H1 (cell line): ENCODE measurements around the gene PRXL2B. TPM values are rescaled to one million over a fixed set of nuclear protein-coding genes. Genes with fewer than 3 reads are reported as not detected.
A peak's percentile ranks its signal among the peaks of the same experiment; 100 is the strongest.

ENCODE experiments used
- CTCF ChIA-PET: fragments of 300-600 bp; sonication (Branson Sonifier 250); formaldehyde crosslinking; loops from one replicate; lab custom pipeline; 2021; ENCODE audit not compliant: partially characterized antibody; lab: Charles Lee
- POLR2A ChIA-PET: fragments of 300-600 bp; sonication (Branson Sonifier 250); formaldehyde crosslinking; loops from one replicate; lab custom pipeline; 2021; ENCODE audit warnings: inconsistent platforms; ENCODE audit not compliant: partially characterized antibody; lab: Charles Lee
- DNase-seq, 2 experiments: peaks; one replicate each; pipeline versions ENCODE4 v3.0.0 to v3.0.0-alpha.2; 2010 to 2022; ENCODE audit warnings: low spot score in 2 of 2, low read depth in 1 of 2, mixed read lengths in 1 of 2
- FAIRE-seq: peaks from 2 replicates; lab custom pipeline; 2011; peaks lifted over from hg19 to GRCh38; lab: Jason Lieb, UNC
- H2AFZ ChIP-seq: 2 replicates; pipeline ENCODE4 v1.8.1; 2012; ENCODE audit warnings: low read length, inconsistent platforms
- H2AK5ac ChIP-seq: 2 replicates; pipeline ENCODE4 v1.6.1; 2013; ENCODE audit warnings: low read depth, low read length
- H2BK120ac ChIP-seq: replicated peaks from 2 replicates; pipeline ENCODE3; 2013; ENCODE audit warnings: low read depth, low read length, inconsistent platforms
- H2BK12ac ChIP-seq: 2 replicates; pipeline ENCODE4 v1.6.1; 2013; ENCODE audit warnings: low read depth, low read length
- H2BK15ac ChIP-seq: 2 replicates; pipeline ENCODE4 v1.6.1; 2013; ENCODE audit warnings: low read length
- H2BK20ac ChIP-seq: 2 replicates; pipeline ENCODE4 v1.6.1; 2013; ENCODE audit warnings: low read length
- H2BK5ac ChIP-seq: 2 replicates; pipeline ENCODE4 v1.6.1; 2013; ENCODE audit warnings: low read depth, low read length
- H3K14ac ChIP-seq: 2 replicates; pipeline ENCODE4 v1.6.1; 2013; ENCODE audit warnings: inconsistent platforms; ENCODE audit not compliant: insufficient read length
- H3K18ac ChIP-seq: 2 replicates; pipeline ENCODE4 v1.6.1; 2013; ENCODE audit warnings: low read length; ENCODE audit errors: extremely low read depth
- H3K23ac ChIP-seq: 2 replicates; pipeline ENCODE4 v1.6.1; 2013; ENCODE audit warnings: inconsistent platforms; ENCODE audit not compliant: insufficient read length
- H3K23me2 ChIP-seq: 2 replicates; pipeline ENCODE4 v1.6.1; 2013; ENCODE audit warnings: low read depth, low read length
- H3K27ac ChIP-seq: 2 replicates; pipeline ENCODE4 v1.6.1; 2011; ENCODE audit warnings: low read depth, low read length, inconsistent platforms
- H3K27me3 ChIP-seq, 4 experiments: replicated peaks in 1 of 4; 1 replicate in 1 of 4; 2 replicates in 3 of 4; pipeline versions ENCODE4 v1.6.1 to v1.8.1; 2011 to 2013; ENCODE audit warnings: low read length in 3 of 4, mild to moderate bottlenecking in 3 of 4, inconsistent platforms in 2 of 4, mixed read lengths in 2 of 4, moderate library complexity in 1 of 4; ENCODE audit not compliant: control insufficient read depth in 3 of 4, insufficient read depth in 3 of 4; ENCODE audit errors: extremely low read depth in 1 of 4
- H3K36me3 ChIP-seq, 4 experiments: 2 replicates each; pipeline versions ENCODE4 v1.6.1 to v1.8.1; 2011 to 2013; ENCODE audit warnings: mild to moderate bottlenecking in 4 of 4, low read length in 3 of 4, moderate library complexity in 2 of 4, control low read depth in 1 of 4, inconsistent platforms in 1 of 4; ENCODE audit not compliant: insufficient read depth in 4 of 4, control insufficient read depth in 2 of 4
- H3K4ac ChIP-seq: replicated peaks from 2 replicates; pipeline ENCODE3; 2013; ENCODE audit warnings: low read length, low read depth, mixed read lengths, inconsistent platforms; ENCODE audit not compliant: insufficient read length
- H3K4me1 ChIP-seq, 4 experiments: replicated peaks in 1 of 4; 1 replicate in 1 of 4; 2 replicates in 3 of 4; pipeline versions ENCODE4 v1.6.1 to v1.8.1; 2011 to 2013; ENCODE audit warnings: low read length in 3 of 4, inconsistent platforms in 2 of 4, mixed read lengths in 1 of 4; ENCODE audit not compliant: insufficient read depth in 4 of 4, control insufficient read depth in 3 of 4
- H3K4me2 ChIP-seq, 2 experiments: 2 replicates each; pipeline versions ENCODE4 v1.6.1 to v1.8.1; 2011 to 2013; ENCODE audit warnings: low read depth in 2 of 2, low read length in 2 of 2, control low read depth in 1 of 2, inconsistent platforms in 1 of 2, mild to moderate bottlenecking in 1 of 2; ENCODE audit not compliant: insufficient read depth in 1 of 2
- H3K4me3 ChIP-seq, 4 experiments: fragments of 200-600, 300-600 bp in 1 of 4; sonication (generic), shearing (Covaris generic), sonication (Bioruptor Twin) in 1 of 4; 2 replicates each; pipeline versions ENCODE4 v1.5.1 to v1.8.1; 2011 to 2016; ENCODE audit warnings: low read length in 4 of 4, low read depth in 3 of 4, control low read depth in 2 of 4, inconsistent platforms in 2 of 4, mild to moderate bottlenecking in 2 of 4, mixed read lengths in 1 of 4, moderate library complexity in 1 of 4; ENCODE audit not compliant: insufficient read depth in 2 of 4; ENCODE audit errors: extremely low read depth in 1 of 4
- H3K56ac ChIP-seq: replicated peaks from 2 replicates; pipeline ENCODE3; 2013; ENCODE audit warnings: low read depth, mild to moderate bottlenecking, mixed read lengths, low read length, inconsistent platforms; ENCODE audit not compliant: insufficient read length
- H3K79me1 ChIP-seq: 2 replicates; pipeline ENCODE4 v1.6.1; 2013; ENCODE audit warnings: low read depth, low read length, control low read depth
- H3K79me2 ChIP-seq, 2 experiments: 2 replicates each; pipeline versions ENCODE4 v1.6.1 to v1.8.1; 2012 to 2013; ENCODE audit warnings: low read length in 2 of 2, mild to moderate bottlenecking in 2 of 2, inconsistent platforms in 1 of 2; ENCODE audit not compliant: insufficient read depth in 2 of 2, control insufficient read depth in 1 of 2
- H3K9ac ChIP-seq, 4 experiments: replicated peaks in 1 of 4; 1 replicate in 1 of 4; 2 replicates in 3 of 4; pipeline versions ENCODE4 v1.6.1 to v1.8.1; 2011 to 2013; ENCODE audit warnings: low read depth in 3 of 4, low read length in 3 of 4, control low read depth in 2 of 4, mild to moderate bottlenecking in 2 of 4, moderate library complexity in 2 of 4, inconsistent platforms in 1 of 4; ENCODE audit errors: extremely low read depth in 1 of 4
- H3K9me3 ChIP-seq, 2 experiments: 2 replicates each; pipeline versions ENCODE4 v1.6.1 to v1.8.1; 2012 to 2013; ENCODE audit warnings: mild to moderate bottlenecking in 2 of 2, moderate library complexity in 2 of 2, control low read depth in 1 of 2, inconsistent platforms in 1 of 2, low read depth in 1 of 2, low read length in 1 of 2, mixed read lengths in 1 of 2; ENCODE audit not compliant: insufficient read depth in 2 of 2
- H4K20me1 ChIP-seq, 2 experiments: replicated peaks in 1 of 2; 2 replicates each; pipeline versions ENCODE3 to v1.8.1; 2011 to 2013; ENCODE audit warnings: inconsistent platforms in 2 of 2, low read length in 2 of 2, mild to moderate bottlenecking in 1 of 2; ENCODE audit not compliant: insufficient read depth in 2 of 2, control insufficient read depth in 1 of 2
- H4K5ac ChIP-seq: 2 replicates; pipeline ENCODE4 v1.6.1; 2013; ENCODE audit warnings: low read length, low read depth, mixed read lengths, inconsistent platforms; ENCODE audit not compliant: insufficient read length
- H4K8ac ChIP-seq: 2 replicates; pipeline ENCODE4 v1.8.0; 2013; ENCODE audit warnings: mild to moderate bottlenecking, moderate library complexity, low read length, inconsistent platforms; ENCODE audit not compliant: insufficient read depth; ENCODE audit errors: extremely low read depth
- H4K91ac ChIP-seq: replicated peaks from 2 replicates; pipeline ENCODE3; 2013; ENCODE audit warnings: low read length, mixed read lengths, inconsistent platforms; ENCODE audit not compliant: insufficient read length
- CTCF ChIP-seq, 3 experiments: IDR thresholded peaks; 1 replicate in 2 of 3; 2 replicates in 1 of 3; pipeline versions ENCODE4 v1.5.1 to v1.6.1; 2011; ENCODE audit warnings: low read length in 3 of 3, mild to moderate bottlenecking in 3 of 3, inconsistent platforms in 2 of 3, low read depth in 1 of 3, moderate library complexity in 1 of 3; ENCODE audit not compliant: insufficient read depth in 1 of 3; ENCODE audit errors: control extremely low read depth in 1 of 3
- EZH2 ChIP-seq: fragments of 200-600 bp; sonication (generic); IDR thresholded peaks from 2 replicates; pipeline ENCODE4 v1.7.1; 2012; ENCODE audit warnings: low read depth, mild to moderate bottlenecking, moderate library complexity, low read length, inconsistent platforms; ENCODE audit not compliant: severe bottlenecking
- GTF2F1 ChIP-seq: IDR thresholded peaks from 2 replicates; pipeline ENCODE4 v1.6.1; 2012; ENCODE audit warnings: low read depth, low read length, improper control_type of control experiment, borderline replicate concordance
- KDM5A ChIP-seq: fragments of 200-600 bp; IDR thresholded peaks from 2 replicates; pipeline ENCODE4 v1.7.1; 2012; ENCODE audit warnings: mild to moderate bottlenecking, low read length, inconsistent platforms, mixed read lengths
- NRF1 ChIP-seq: IDR thresholded peaks from 2 replicates; pipeline ENCODE4 v1.6.1; 2011; ENCODE audit warnings: mild to moderate bottlenecking, low read depth, low read length, improper control_type of control experiment
- RAD21 ChIP-seq, 2 experiments: IDR thresholded peaks in 1 of 2; conservative IDR thresholded peaks in 1 of 2; 2 replicates each; pipeline ENCODE4 v1.6.1; 2011; ENCODE audit warnings: low read depth in 2 of 2, low read length in 2 of 2, improper control_type of control experiment in 1 of 2, inconsistent platforms in 1 of 2, mild to moderate bottlenecking in 1 of 2, moderate library complexity in 1 of 2
- RXRA ChIP-seq: IDR thresholded peaks from 2 replicates; pipeline ENCODE4 v1.6.1; 2011; ENCODE audit warnings: low read depth, mild to moderate bottlenecking, low read length, moderate library complexity; ENCODE audit not compliant: insufficient read depth
- SAP30 ChIP-seq: fragments of 300-600 bp; sonication (generic); IDR thresholded peaks from 2 replicates; pipeline ENCODE4 v1.7.1; 2012; ENCODE audit warnings: low read length, moderate library complexity, mild to moderate bottlenecking, inconsistent platforms; ENCODE audit not compliant: insufficient read depth, insufficient replicate concordance
- TCF12 ChIP-seq: IDR thresholded peaks from 2 replicates; pipeline ENCODE4 v1.6.1; 2011; ENCODE audit warnings: low read depth, mild to moderate bottlenecking, low read length
- WGBS, 2 experiments: shearing (Covaris generic) in 1 of 2; methylation state at CpG; one replicate each; pipeline versions ENCODE4 v1.1.6 to v1.1.7; 2013 to 2015; ENCODE audit warnings: low lambda C conversion rate in 2 of 2, mixed read lengths in 2 of 2, inconsistent platforms in 1 of 2, low coverage in 1 of 2, missing lambda C conversion rate in 1 of 2; ENCODE audit not compliant: insufficient replicate concordance in 2 of 2, insufficient coverage in 1 of 2, insufficient read length in 1 of 2; ENCODE audit errors: extremely low coverage in 1 of 2, missing lambda C conversion rate in 1 of 2; 5-methylcytosine and 5-hydroxymethylcytosine counted together
- polyA plus RNA-seq, 7 experiments: library from polyadenylated mRNA; depleted of rRNA in 3 of 7; stranded (reverse) in 5 of 7; unstranded in 2 of 7; fragments of >200 nt in 5 of 7; fragments of 200-250 nt in 2 of 7; gene quantifications; 1 replicate in 5 of 7; 2 replicates in 1 of 7; 4 replicates in 1 of 7; pipeline versions ENCODE4 v1.2.1 to v1.2.3, GENCODE V29; 2011 to 2013; ENCODE audit warnings: missing spikeins in 2 of 7, mixed read lengths in 2 of 7
- total RNA-seq: library from RNA; stranded (reverse); fragmentation: NEBNext Ultra II Directional; extraction: Animal tissue kit (Norgen Biotek cat#: 25700); gene quantifications from 2 replicates; pipeline ENCODE4 v1.2.1, GENCODE V29; 2021

The PRXL2B gene
- total and polyA plus RNA-seq, 2 of the 8 experiments (the other 6 are each of a cell fraction or from before 2014, with no cell fraction given), result 35.3 to 46.0 TPM

- Histone ChIP-seq H2BK120ac (no peak overlapping the region), H3K4ac (no peak overlapping the region), H3K79me2 (no peaks in the 10 kb centered on the region), H3K9ac (no peak overlapping the region), H2AK5ac (no peak overlapping the region), H3K14ac (no peak overlapping the region), H3K36me3 (no peaks in the 10 kb centered on the region), H4K8ac (no peak overlapping the region), H3K56ac (no peak overlapping the region), H4K20me1 (peaks cover 0 to 5% of the 10 kb centered on the region in 2 experiments), H3K9me3 (no peaks in the 10 kb centered on the region), H2BK5ac (no peak overlapping the region), H3K23me2 (no peaks in the 10 kb centered on the region), H2BK12ac (0 out of 2 replicates have a peak overlapping the region, but pooled peaks have one; percentile 39), H3K18ac (no peak overlapping the region), H3K4me1 (peaks cover 0 to 36% (median 20%) of the 10 kb centered on the region in 4 experiments; a peak in 6 of 7 replicates), H2BK20ac (no peak overlapping the region), H2AFZ (no peak overlapping the region), H3K27ac (no peak overlapping the region), H4K5ac (no peak overlapping the region), H3K27me3 (peaks cover 0 to 44% (median 33%) of the 10 kb centered on the region in 4 experiments; a peak in 6 of 7 replicates), H3K4me2 (no peak overlapping the region), H2BK15ac (no peak overlapping the region), H3K4me3 (no peak overlapping the region), H3K23ac (no peak overlapping the region), H3K79me1 (no peaks in the 10 kb centered on the region), H4K91ac (peak overlapping the region; percentile 91)
- WGBS, 2 experiments, result 63% methylated on average over 8 of the region's 12 CpGs; no CpG with 5 or more reads in 1 of the 2 experiments
- CTCF ChIA-PET, result interaction anchor here (0.7 to 3.0 kb wide), 17 partner anchors 8 to 850 kb away, joined by 3 to 17 read pairs (median 4); partner anchors contain the start of genes PANK4 and TNFRSF14
- FAIRE-seq (no peak), DNase-seq (peak in 1 of 2 experiments; percentile 92)
- POLR2A ChIA-PET, result interaction anchor here (0.6 kb wide), 1 partner anchor 97 kb away, joined by 3 read pairs; no protein-coding TSS in a partner anchor
- TF ChIP-seq NRF1 (no peak), RAD21 (IDR thresholded peaks at IDR 0.05 in 1 of 2, conservative IDR thresholded peaks at IDR 0.05 in 1 of 2; ENCODE audit: low read depth in 2 of 2, low read length in 2 of 2) (peak; percentile 36 to 48), SAP30 (no peak), CTCF (IDR thresholded peaks at IDR 0.05; ENCODE audit: control extremely low read depth in 1 of 3, insufficient read depth in 1 of 3, low read depth in 1 of 3, low read length in 3 of 3) (peak in 2 of 3 experiments; percentile 59 to 60; a peak in 3 of 4 replicates), TCF12 (peak; percentile 77; the same call in 1 of the 2 replicates), GTF2F1 (no peak), KDM5A (no peak), EZH2 (no peak), RXRA (no peak)
These were observed 47.2 kb upstream of the PRXL2B start for GRCh38 chr1:2539312-2539907.
